Gastrocnemius medialis (tissue), 4 donors: ENCODE measurements around the gene IL36B. TPM values are rescaled to one million over a fixed set of nuclear protein-coding genes. Genes with fewer than 3 reads are reported as not detected.
"Not testable (repeated sequence)": the region's sequence is repeated elsewhere in the genome, so short reads cannot be mapped to it uniquely, and the experiment has no call there.

Experiments
- ATAC-seq, 2 donors: fragments of 150-250 bp; one replicate each; pipeline ENCODE4 v1.9.1; 2016
- DNase-seq, 2 donors: peaks; one replicate each; pipeline ENCODE4 v3.0.0-alpha.2; 2019
- H3K27ac ChIP-seq, 4 donors: fragments of 200-600 bp; sonication (generic); 1 replicate in 1 of 4; 2 replicates in 3 of 4; pipeline ENCODE4 v1.5.1; 2016 to 2018; ENCODE audit warnings: mild to moderate bottlenecking in 2 of 4, moderate library complexity in 1 of 4
- H3K27me3 ChIP-seq, 3 donors: fragments of 200-600 bp; sonication (generic) in 2 of 3; 1 replicate in 1 of 3; 2 replicates in 2 of 3; pipeline versions ENCODE4 v1.5.1 to v1.6.0; 2016 to 2019; ENCODE audit warnings: mild to moderate bottlenecking in 1 of 3, moderate library complexity in 1 of 3
- H3K36me3 ChIP-seq, 2 donors: fragments of 200-600 bp; sonication (generic) in 1 of 2; one replicate each; pipeline ENCODE4 v1.5.1; 2017 to 2018
- H3K4me1 ChIP-seq, 2 donors: fragments of 200-600 bp; sonication (generic) in 1 of 2; one replicate each; pipeline ENCODE4 v1.5.1; 2016 to 2017; ENCODE audit warnings: mild to moderate bottlenecking in 2 of 2
- H3K4me3 ChIP-seq, 4 donors: fragments of 200-600 bp; sonication (generic) in 3 of 4; 1 replicate in 1 of 4; 2 replicates in 3 of 4; pipeline ENCODE4 v1.5.1; 2016 to 2019; ENCODE audit warnings: mild to moderate bottlenecking in 2 of 4
- H3K9me3 ChIP-seq, 3 donors: fragments of 200-600 bp; sonication (generic) in 2 of 3; 1 replicate in 1 of 3; 2 replicates in 2 of 3; pipeline ENCODE4 v1.5.1; 2016 to 2019
- POLR2A ChIP-seq, 2 donors: fragments of 450-650 bp; IDR thresholded peaks; one replicate each; pipeline ENCODE4 v1.6.1; 2017; ENCODE audit warnings: antibody characterized with exemption in 2 of 2, mild to moderate bottlenecking in 2 of 2, moderate library complexity in 2 of 2
- in situ Hi-C, 4 donors: fragments of 200-750 bp; cut with MboI; loops; one replicate each; pipeline versions ENCODE4 v1.15.0 to v1.8.0; 2017; ENCODE audit warnings: low sequenced_read_pairs in 4 of 4
- intact Hi-C: fragments of 100-400 bp; cut with DNase I; formaldehyde crosslinking; loops from one replicate; pipeline ENCODE4 v1.15.1; 2023; ENCODE audit warnings: low total_unique reads
- total RNA-seq, 4 donors: library from RNA; depleted of rRNA; stranded (reverse); fragments of >200 nt; gene quantifications; one replicate each; pipeline versions ENCODE4 v1.1.0 to v1.2.3, GENCODE V29; 2016
- TF ChIP-seq, protein P1 (sequence below), 5 experiments: fragments of 450-650 bp in 3 of 5; fragments of 200-600 bp in 2 of 5; sonication (generic) in 2 of 5; IDR thresholded peaks in 4 of 5; conservative IDR thresholded peaks in 1 of 5; 1 replicate in 4 of 5; 2 replicates in 1 of 5; pipeline ENCODE4 v1.5.1; 2016 to 2019; ENCODE audit warnings: antibody characterized with exemption in 5 of 5, mild to moderate bottlenecking in 3 of 5, moderate library complexity in 3 of 5

IL36B gene
- total RNA-seq = not detected

DNA sequence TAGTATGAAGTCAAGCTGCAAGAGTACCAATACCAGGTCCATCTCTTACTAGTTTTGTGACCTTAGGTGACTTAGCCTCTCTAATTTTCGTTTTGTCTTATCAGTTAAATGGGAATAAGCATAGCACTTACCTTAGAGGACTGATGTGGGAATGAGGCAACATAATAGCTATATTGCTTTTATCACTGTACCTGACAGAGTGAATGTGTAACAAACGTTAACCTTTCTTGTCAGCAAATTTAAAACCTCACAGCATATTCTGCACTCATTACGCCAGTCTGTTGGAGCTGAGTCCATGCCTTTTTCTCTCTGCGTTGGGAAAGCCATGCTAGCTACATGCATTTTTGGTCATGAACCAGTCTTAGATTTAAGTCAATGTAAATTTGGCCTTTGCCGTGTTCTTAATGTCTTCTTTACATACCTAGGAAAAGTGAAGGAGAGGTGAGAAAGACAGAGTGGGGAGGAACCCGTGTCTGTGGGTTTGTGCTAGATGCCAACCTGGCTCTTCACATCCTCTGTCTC lies at the start of gene IL36B:
Gene IL36B (minus strand): TSS at position 472 of the 522 bp plus-strand sequence.
- intact Hi-C loops (no loop called here), in situ Hi-C loops (no loop called here)
- no peaks in the 10 kb centered on the region for H3K36me3 ChIP-seq
- no peak for ATAC-seq
- TF ChIP-seq, protein P1, sequence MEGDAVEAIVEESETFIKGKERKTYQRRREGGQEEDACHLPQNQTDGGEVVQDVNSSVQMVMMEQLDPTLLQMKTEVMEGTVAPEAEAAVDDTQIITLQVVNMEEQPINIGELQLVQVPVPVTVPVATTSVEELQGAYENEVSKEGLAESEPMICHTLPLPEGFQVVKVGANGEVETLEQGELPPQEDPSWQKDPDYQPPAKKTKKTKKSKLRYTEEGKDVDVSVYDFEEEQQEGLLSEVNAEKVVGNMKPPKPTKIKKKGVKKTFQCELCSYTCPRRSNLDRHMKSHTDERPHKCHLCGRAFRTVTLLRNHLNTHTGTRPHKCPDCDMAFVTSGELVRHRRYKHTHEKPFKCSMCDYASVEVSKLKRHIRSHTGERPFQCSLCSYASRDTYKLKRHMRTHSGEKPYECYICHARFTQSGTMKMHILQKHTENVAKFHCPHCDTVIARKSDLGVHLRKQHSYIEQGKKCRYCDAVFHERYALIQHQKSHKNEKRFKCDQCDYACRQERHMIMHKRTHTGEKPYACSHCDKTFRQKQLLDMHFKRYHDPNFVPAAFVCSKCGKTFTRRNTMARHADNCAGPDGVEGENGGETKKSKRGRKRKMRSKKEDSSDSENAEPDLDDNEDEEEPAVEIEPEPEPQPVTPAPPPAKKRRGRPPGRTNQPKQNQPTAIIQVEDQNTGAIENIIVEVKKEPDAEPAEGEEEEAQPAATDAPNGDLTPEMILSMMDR (IDR thresholded peaks at IDR 0.05 in 4 of 5, conservative IDR thresholded peaks at IDR 0.05 in 1 of 5) = no peak
- TF ChIP-seq POLR2A (IDR thresholded peaks at IDR 0.05) = no peak
- no peaks in the 10 kb centered on the region for H3K9me3 ChIP-seq
- no peak within 1 kb of the TSS for H3K27ac ChIP-seq
- no peaks in the 10 kb centered on the region for H3K4me1 ChIP-seq
- DNase-seq = no peak
- H3K4me3 ChIP-seq = no peak within 1 kb of the TSS
- H3K27me3 ChIP-seq = no peaks in the 10 kb centered on the region

DNA sequence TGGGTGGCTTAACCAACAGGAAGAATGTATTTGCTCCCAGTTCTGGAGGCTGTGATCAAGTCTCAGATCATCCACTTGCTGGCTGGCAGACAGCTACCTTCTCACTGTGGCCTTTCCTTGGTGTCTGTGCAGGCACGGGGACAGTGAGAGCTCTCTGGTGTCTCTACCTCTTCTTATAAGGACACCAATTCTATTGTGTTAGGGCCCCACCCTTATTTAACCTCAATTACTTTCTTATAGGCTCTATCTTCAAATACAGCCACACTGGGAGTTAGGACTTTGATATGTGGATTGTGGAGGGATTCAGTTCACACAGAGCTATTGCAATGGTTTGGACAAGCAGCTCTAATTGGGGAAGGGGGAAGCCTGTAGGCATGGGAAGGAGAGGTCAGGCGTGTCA lies 49.5 kb upstream of the IL36B start:
- no peaks in the 10 kb centered on the region for H3K27me3 ChIP-seq
- no peaks in the 10 kb centered on the region for H3K9me3 ChIP-seq
- DNase-seq = no peak
- TF ChIP-seq POLR2A (IDR thresholded peaks at IDR 0.05) = no peak
- TF ChIP-seq, protein P1 (IDR thresholded peaks at IDR 0.05 in 4 of 5, conservative IDR thresholded peaks at IDR 0.05 in 1 of 5) = no peak
- in situ Hi-C loops (no loop called here), intact Hi-C loops (no loop called here)
- no peaks in the 10 kb centered on the region for H3K36me3 ChIP-seq
- ATAC-seq = no peak
- no peak overlapping the region for H3K27ac ChIP-seq
- H3K4me3 ChIP-seq = no peak overlapping the region
- no peaks in the 10 kb centered on the region for H3K4me1 ChIP-seq

DNA sequence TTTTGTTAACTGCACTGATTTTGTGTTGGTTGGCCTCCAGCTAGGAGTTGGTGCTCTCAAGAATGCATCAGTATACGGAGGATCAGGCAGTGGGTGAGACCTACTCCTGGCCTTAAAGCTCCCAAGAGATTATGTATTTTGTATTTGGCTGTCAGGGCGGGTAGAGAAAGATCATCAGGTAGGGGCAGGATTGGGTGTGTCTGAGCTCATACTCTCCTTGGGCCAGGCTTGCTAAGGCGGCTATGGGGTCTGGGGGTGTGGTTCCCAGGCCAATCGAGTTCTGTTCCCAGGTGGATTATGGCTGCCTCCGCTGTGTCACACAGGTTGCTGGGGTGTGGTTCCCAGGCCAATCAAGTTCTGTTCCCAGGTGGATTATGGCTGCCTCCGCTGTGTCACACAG lies 45.9 kb upstream of the IL36B start:
- no peaks in the 10 kb centered on the region for H3K36me3 ChIP-seq
- ATAC-seq (no peak), DNase-seq (no peak)
- no peak overlapping the region for H3K27ac ChIP-seq
- H3K4me1 ChIP-seq = no peaks in the 10 kb centered on the region
- intact Hi-C loops (no loop called here), in situ Hi-C loops (no loop called here)
- no peaks in the 10 kb centered on the region for H3K9me3 ChIP-seq
- H3K4me3 ChIP-seq = no peak overlapping the region
- H3K27me3 ChIP-seq = no peaks in the 10 kb centered on the region
- no peak for TF ChIP-seq POLR2A (IDR thresholded peaks at IDR 0.05)
- TF ChIP-seq, protein P1 (IDR thresholded peaks at IDR 0.05 in 4 of 5, conservative IDR thresholded peaks at IDR 0.05 in 1 of 5) = no peak

DNA sequence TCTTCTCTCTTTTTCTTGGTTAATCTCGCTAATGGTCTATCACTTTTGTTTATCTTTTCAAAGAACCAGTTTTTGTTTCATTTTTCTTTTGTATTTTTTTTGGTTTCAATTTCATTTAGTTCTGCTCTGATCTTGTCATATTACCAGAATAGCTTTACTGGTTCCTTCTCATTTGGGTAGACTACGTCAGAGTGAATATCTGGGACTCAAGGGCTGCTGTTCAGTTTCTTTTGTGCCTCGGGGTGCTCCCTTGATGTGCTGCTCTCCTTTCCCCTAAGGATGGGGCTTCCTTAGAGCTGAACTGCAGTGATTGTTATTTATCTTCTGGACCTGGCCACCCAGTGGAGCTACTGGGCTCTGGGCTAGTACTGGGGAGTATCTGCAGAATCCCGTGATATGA lies 45.4 kb upstream of the IL36B start:
- intact Hi-C loops = no loop called here
- no peak for DNase-seq
- Histone ChIP-seq H3K36me3 (no peaks in the 10 kb centered on the region), H3K4me1 (no peaks in the 10 kb centered on the region), H3K27me3 (no peaks in the 10 kb centered on the region), H3K4me3 (no peak overlapping the region), H3K9me3 (no peaks in the 10 kb centered on the region), H3K27ac (no peak overlapping the region)
- TF ChIP-seq, protein P1 (IDR thresholded peaks at IDR 0.05 in 4 of 5, conservative IDR thresholded peaks at IDR 0.05 in 1 of 5) = no peak
- TF ChIP-seq POLR2A (IDR thresholded peaks at IDR 0.05) = no peak
- ATAC-seq = no peak
- in situ Hi-C loops = no loop called here

DNA sequence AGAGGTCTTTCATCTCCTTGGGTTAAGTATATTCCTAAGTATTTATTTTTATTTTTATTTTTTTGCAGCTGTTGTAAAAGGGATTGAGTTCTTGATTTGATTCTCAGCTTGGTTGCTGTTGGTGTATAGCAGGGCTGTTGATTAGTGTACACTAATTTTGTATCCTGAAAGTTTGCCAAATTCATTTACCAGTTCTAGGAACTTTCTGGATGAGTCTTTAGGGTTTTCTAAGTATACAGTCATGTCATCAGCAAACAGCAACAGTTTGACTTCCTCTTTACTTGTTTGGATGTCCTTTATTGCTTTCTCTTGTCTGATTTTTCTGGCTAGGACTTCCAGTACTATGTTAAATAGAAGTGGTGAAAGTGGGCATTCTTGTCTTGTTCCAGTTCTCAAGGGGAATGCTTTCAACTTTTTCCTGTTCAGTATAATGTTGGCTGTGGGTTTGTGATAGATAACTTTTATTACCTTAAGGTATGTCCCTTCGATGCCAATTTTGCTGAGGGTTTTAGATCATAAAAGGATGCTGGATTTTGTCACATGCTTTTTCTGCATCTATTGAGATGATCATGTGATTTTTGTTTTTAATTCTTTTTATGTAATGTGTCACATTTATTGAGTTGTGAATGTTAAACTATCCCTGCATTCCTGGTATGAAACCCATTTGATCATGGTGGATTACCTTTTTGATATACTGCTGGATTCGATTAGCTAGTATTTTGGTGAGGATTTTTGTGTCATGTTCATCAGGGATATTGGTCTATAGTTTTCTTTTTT lies 44.4 kb upstream of the IL36B start:
- H3K4me3 ChIP-seq, ATAC-seq, H3K27me3 ChIP-seq, H3K36me3 ChIP-seq, H3K4me1 ChIP-seq, DNase-seq, in situ Hi-C loops, intact Hi-C loops, H3K9me3 ChIP-seq, H3K27ac ChIP-seq: not testable (repeated sequence)

DNA sequence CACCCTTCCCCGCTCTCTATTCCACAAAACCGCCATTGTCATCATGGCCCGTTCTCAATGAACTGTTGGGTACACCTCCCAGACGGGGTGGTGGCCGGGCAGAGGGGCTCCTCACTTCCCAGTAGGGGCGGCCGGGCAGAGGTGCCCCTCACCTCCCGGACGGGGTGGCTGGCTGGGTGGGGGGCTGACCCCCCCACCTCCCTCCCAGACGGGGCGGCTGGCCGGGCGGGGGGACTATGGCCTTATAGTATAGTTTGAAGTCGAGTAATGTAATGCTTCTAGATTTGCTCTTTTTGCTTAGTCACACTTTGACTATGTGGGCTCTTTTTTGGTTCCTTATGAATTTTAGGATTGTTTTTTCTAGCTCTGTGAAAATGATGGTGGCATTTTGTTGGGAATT lies 43.6 kb upstream of the IL36B start:
- H3K4me1 ChIP-seq, ATAC-seq, H3K4me3 ChIP-seq, in situ Hi-C loops, H3K27ac ChIP-seq, DNase-seq, H3K27me3 ChIP-seq, intact Hi-C loops, H3K36me3 ChIP-seq, H3K9me3 ChIP-seq: not testable (repeated sequence)
